Endothelial cell (in vitro differentiated cells): ENCODE results near the gene RPL18A. TPM values are rescaled to one million over a fixed set of nuclear protein-coding genes. Genes with fewer than 3 reads are reported as not detected.

Source experiments
- DNase-seq: peaks from one replicate; pipeline ENCODE4 v3.0.0; 2021; ENCODE audit warnings: low spot score
- H3K27ac Mint-ChIP-seq: one replicate; pipeline ENCODE4 v1.8.0; 2021; ENCODE audit warnings: mixed read lengths, inconsistent platforms; ENCODE audit not compliant: unreplicated experiment
- H3K27me3 Mint-ChIP-seq: one replicate; pipeline ENCODE4 v1.8.0; 2021; ENCODE audit warnings: mild to moderate bottlenecking, moderate library complexity, mixed read lengths, inconsistent platforms; ENCODE audit not compliant: unreplicated experiment
- H3K36me3 Mint-ChIP-seq: one replicate; pipeline ENCODE4 v1.8.0; 2021; ENCODE audit warnings: mild to moderate bottlenecking, low read depth, mixed read lengths, inconsistent platforms; ENCODE audit not compliant: unreplicated experiment
- H3K4me1 Mint-ChIP-seq: one replicate; pipeline ENCODE4 v1.8.0; 2021; ENCODE audit warnings: mild to moderate bottlenecking, mixed read lengths, inconsistent platforms; ENCODE audit not compliant: unreplicated experiment
- H3K4me3 Mint-ChIP-seq: one replicate; pipeline ENCODE4 v1.8.0; 2021; ENCODE audit warnings: mild to moderate bottlenecking, mixed read lengths, inconsistent platforms; ENCODE audit not compliant: unreplicated experiment
- H3K9me3 Mint-ChIP-seq: one replicate; pipeline ENCODE4 v1.8.0; 2021; ENCODE audit warnings: mixed read lengths, inconsistent platforms; ENCODE audit not compliant: unreplicated experiment
- total RNA-seq: library from RNA; stranded (reverse); fragmentation: NEBNext Ultra II Directional; extraction: Animal tissue kit (Norgen Biotek cat#: 25700); gene quantifications from one replicate; pipeline ENCODE4 v1.2.1, GENCODE V29; 2021; ENCODE audit not compliant: unreplicated experiment
- TF ChIP-seq, protein P1 (sequence below): fragments of 200-600 bp; sonication (generic); IDR thresholded peaks from one replicate; pipeline ENCODE4 v1.5.0; 2021; ENCODE audit warnings: antibody characterized with exemption; ENCODE audit not compliant: unreplicated experiment

The RPL18A gene
- total RNA-seq, 1 donor from 2014 or later: 2,048 TPM

DNA sequence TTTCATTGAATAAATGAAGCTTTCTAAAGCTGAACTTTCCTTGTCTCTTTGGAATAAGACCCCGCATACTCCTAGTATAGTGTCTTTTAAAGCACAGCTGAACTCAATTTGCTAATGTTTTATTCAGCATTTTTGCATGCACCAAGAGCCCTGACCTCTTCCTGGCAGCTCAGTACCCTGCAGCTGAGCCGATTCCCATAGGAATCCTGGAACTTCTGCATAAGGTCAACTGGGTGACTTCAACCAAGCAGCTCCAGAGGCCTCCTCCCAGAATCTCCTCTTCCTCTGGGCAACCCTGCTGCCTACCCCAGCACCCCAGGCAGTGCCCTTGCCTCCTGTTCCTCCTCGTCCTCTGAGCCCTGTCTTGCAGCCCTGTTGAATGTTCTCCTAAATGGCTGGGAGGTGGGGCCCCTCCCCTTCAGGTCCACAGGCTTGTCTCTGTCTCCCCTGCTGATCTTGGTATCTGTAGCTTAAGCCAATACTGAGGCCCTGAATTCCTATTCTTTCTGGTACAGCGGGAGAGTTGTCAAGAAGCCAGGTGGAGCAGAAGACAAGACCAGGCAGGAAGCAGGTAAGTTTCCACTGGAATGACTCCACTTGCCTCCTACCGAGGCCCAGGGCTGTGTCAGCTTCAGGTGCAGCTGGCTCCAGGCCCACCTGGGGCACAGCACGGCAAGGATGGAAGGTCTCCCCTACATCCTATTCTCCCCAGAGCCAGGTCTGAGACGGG is 49.5 kb downstream of the RPL18A start:
- TF ChIP-seq, protein P1, sequence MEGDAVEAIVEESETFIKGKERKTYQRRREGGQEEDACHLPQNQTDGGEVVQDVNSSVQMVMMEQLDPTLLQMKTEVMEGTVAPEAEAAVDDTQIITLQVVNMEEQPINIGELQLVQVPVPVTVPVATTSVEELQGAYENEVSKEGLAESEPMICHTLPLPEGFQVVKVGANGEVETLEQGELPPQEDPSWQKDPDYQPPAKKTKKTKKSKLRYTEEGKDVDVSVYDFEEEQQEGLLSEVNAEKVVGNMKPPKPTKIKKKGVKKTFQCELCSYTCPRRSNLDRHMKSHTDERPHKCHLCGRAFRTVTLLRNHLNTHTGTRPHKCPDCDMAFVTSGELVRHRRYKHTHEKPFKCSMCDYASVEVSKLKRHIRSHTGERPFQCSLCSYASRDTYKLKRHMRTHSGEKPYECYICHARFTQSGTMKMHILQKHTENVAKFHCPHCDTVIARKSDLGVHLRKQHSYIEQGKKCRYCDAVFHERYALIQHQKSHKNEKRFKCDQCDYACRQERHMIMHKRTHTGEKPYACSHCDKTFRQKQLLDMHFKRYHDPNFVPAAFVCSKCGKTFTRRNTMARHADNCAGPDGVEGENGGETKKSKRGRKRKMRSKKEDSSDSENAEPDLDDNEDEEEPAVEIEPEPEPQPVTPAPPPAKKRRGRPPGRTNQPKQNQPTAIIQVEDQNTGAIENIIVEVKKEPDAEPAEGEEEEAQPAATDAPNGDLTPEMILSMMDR: no peak
- Mint-ChIP-seq H3K9me3 (no peaks in the 10 kb centered on the region), H3K4me3 (no peak overlapping the region), H3K27me3 (no peaks in the 10 kb centered on the region), H3K4me1 (no peaks in the 10 kb centered on the region), H3K36me3 (no peaks in the 10 kb centered on the region), H3K27ac (no peak overlapping the region)
- DNase-seq: no peak

DNA sequence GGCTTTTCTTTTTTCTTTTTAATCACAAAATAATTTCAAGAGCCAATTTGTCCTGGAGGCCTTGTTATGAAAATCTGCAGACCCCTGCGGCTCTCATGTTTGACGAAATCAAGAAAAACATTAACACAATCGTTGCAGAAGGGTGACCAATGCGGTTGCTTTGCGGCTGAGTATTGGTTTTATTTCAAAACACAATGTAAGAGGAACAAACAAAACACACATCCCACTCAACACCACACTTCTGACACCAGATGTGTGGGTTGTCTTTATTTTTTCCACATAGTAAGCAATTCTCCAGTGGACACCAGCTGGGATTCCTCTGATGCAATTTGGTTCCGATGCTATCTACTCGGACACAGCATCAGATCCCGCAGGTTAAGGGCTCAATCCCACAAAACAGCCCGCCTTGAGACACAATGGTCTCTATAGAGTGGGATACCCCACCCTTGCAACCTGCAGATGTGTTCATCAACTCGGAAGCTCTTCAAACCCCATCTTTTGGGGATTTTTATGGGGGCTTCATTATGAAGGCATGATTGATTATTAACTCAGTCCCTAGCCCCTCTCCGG is 51.2 kb downstream of the RPL18A start:
- Mint-ChIP-seq H3K4me1 (no peaks in the 10 kb centered on the region), H3K27me3 (peaks cover 2% of the 10 kb centered on the region), H3K4me3 (no peak overlapping the region), H3K36me3 (no peaks in the 10 kb centered on the region), H3K9me3 (no peaks in the 10 kb centered on the region), H3K27ac (no peak overlapping the region)
- DNase-seq: no peak
- TF ChIP-seq, protein P1: no peak

Other genes starting within 250 kb of the RPL18A start
- 1.2 TPM for gene UNC13A, start 171.6 kb upstream of the RPL18A start, total RNA-seq
- 173 TPM for gene MAP1S, start 140.4 kb upstream of the RPL18A start, total RNA-seq
- 2.7 TPM for gene FCHO1, start 108.4 kb upstream of the RPL18A start, total RNA-seq
- 0.77 TPM for gene B3GNT3, start 64.8 kb upstream of the RPL18A start, total RNA-seq
- gene INSL3, start 38.4 kb upstream of the RPL18A start, total RNA-seq: 0.36 TPM
- 30.9 TPM for gene JAK3, start 11.9 kb upstream of the RPL18A start, total RNA-seq
- not detected for gene SLC5A5, start 12.0 kb downstream of the RPL18A start, total RNA-seq
- 68.2 TPM for gene CCDC124, start 73.1 kb downstream of the RPL18A start, total RNA-seq
- gene KCNN1, start 107.2 kb downstream of the RPL18A start, total RNA-seq: 19.3 TPM
- 2.8 TPM for gene ARRDC2, start 148.3 kb downstream of the RPL18A start, total RNA-seq
- not detected for gene IL12RB1, start 227.0 kb downstream of the RPL18A start, total RNA-seq
- gene MAST3, start 237.9 kb downstream of the RPL18A start, total RNA-seq: 3.9 TPM